ENCODE results near the gene SLC27A5. TPM values are rescaled to one million over a fixed set of nuclear protein-coding genes. Genes with fewer than 3 reads are reported as not detected.
A peak's percentile ranks its signal among the peaks of the same experiment; 100 is the strongest.

Gene SLC27A5
- total and polyA plus RNA-seq, 9 of the 15 experiments (the other 6 are each of a cell fraction or from before 2014, with no cell fraction given) = 42.2 to 318 (median 64.7) TPM

DNA sequence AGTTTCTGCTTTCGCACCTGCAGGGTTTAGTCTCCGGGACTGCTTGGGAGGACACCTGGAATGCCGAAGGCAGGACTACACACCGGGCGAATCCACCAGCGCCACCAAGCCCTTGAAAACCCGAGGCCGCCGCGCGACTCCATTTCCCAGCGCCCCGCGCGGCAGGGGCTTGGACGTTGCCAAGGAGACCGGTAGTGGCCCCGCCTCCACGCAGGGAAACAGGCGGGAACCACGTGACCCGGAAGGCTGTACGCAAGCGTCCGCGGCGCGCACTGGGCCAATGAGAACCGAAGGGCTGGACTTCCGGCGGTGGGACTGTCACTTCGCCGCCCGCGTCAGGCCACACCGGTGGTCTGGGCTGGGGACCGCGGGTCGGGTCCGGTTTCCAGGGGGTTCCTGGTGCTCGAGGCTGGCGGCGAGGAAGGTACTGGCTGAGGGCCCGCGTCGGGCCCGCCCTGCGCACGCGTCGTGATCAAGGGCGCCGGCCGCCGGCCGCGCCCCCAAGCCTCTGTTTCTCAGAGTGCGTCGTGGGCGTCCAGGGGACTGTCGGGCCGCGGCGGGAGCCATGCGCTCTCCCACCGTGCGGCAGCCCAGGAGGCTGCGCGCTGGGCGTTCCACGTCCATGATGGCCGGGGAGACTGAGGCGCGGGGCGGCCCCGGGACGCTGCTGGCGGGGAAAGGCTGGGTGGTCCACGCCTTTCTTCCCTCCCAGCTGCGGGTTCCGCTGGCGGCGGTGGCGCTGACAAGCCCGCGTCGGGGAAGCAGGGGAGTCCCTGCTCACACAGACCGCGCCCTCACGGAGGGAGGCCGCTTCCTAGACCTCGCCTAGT lies 44.8 kb downstream of the SLC27A5 start, which contains the start of gene ZNF324 (continued):
- TF ChIP-seq, protein P1, sequence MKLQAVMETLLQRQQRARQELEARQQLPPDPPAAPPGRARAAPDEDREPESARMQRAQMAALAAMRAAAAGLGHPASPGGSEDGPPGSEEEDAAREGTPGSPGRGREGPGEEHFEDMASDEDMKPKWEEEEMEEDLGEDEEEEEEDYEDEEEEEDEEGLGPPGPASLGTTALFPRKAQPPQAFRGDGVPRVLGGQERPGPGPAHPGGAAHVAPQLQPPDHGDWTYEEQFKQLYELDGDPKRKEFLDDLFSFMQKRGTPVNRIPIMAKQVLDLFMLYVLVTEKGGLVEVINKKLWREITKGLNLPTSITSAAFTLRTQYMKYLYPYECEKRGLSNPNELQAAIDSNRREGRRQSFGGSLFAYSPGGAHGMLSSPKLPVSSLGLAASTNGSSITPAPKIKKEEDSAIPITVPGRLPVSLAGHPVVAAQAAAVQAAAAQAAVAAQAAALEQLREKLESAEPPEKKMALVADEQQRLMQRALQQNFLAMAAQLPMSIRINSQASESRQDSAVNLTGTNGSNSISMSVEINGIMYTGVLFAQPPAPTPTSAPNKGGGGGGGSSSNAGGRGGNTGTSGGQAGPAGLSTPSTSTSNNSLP (IDR thresholded peaks at IDR 0.05; ENCODE audit: borderline replicate concordance, low read depth, low read length) = no peak
- TF ChIP-seq STAG1 (CRISPR knock-in tag; IDR thresholded peaks at IDR 0.05; ENCODE audit: borderline replicate concordance) = no peak
- peak; percentile 46 for TF ChIP-seq FOS (IDR thresholded peaks at IDR 0.05; ENCODE audit: extremely low read depth, insufficient read length)
- TF ChIP-seq PRMT5 (CRISPR knock-in tag; IDR thresholded peaks at IDR 0.05) = no peak
- TF ChIP-seq RAD51 (IDR thresholded peaks at IDR 0.05; ENCODE audit: borderline replicate concordance, low read depth) = peak; percentile 99
- TF ChIP-seq SUPT5H (IDR thresholded peaks at IDR 0.05) = peak; percentile 79
- no peak for TF ChIP-seq CEBPB (tag; IDR thresholded peaks at IDR 0.05)
- TF ChIP-seq EGR1 (conservative IDR thresholded peaks at IDR 0.05) = peak; percentile 56
- TF ChIP-seq TCF7 (IDR thresholded peaks at IDR 0.05; ENCODE audit: borderline replicate concordance) = no peak
- TF ChIP-seq ZNF239 (CRISPR knock-in tag; IDR thresholded peaks at IDR 0.05) = no peak
- TF ChIP-seq, protein P2, sequence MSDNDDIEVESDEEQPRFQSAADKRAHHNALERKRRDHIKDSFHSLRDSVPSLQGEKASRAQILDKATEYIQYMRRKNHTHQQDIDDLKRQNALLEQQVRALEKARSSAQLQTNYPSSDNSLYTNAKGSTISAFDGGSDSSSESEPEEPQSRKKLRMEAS (CRISPR knock-in tag; IDR thresholded peaks at IDR 0.05) = peak; percentile 85
- TF ChIP-seq CREB1 (IDR thresholded peaks at IDR 0.05) = peak; percentile 77
- TF ChIP-seq CREB1 (CRISPR knock-in tag; IDR thresholded peaks at IDR 0.05) = peak; percentile 85
- no peak for TF ChIP-seq ZNF586 (CRISPR knock-in tag; conservative IDR thresholded peaks at IDR 0.05)
- TF ChIP-seq, protein P3, sequence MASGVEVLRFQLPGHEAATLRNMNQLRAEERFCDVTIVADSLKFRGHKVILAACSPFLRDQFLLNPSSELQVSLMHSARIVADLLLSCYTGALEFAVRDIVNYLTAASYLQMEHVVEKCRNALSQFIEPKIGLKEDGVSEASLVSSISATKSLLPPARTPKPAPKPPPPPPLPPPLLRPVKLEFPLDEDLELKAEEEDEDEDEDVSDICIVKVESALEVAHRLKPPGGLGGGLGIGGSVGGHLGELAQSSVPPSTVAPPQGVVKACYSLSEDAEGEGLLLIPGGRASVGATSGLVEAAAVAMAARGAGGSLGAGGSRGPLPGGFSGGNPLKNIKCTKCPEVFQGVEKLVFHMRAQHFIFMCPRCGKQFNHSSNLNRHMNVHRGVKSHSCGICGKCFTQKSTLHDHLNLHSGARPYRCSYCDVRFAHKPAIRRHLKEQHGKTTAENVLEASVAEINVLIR (CRISPR knock-in tag; IDR thresholded peaks at IDR 0.05) = peak; percentile 32; the same call in 1 of the 2 replicates
- TF ChIP-seq, protein P4, sequence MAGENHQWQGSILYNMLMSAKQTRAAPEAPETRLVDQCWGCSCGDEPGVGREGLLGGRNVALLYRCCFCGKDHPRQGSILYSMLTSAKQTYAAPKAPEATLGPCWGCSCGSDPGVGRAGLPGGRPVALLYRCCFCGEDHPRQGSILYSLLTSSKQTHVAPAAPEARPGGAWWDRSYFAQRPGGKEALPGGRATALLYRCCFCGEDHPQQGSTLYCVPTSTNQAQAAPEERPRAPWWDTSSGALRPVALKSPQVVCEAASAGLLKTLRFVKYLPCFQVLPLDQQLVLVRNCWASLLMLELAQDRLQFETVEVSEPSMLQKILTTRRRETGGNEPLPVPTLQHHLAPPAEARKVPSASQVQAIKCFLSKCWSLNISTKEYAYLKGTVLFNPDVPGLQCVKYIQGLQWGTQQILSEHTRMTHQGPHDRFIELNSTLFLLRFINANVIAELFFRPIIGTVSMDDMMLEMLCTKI (IDR thresholded peaks at IDR 0.05; ENCODE audit: partially characterized antibody) = no peak
- peak; percentile 77; the same call in 1 of the 2 replicates for TF ChIP-seq PHF8 (IDR thresholded peaks at IDR 0.05; ENCODE audit: borderline replicate concordance, low read length)
- no peak for TF ChIP-seq CC2D1A (IDR thresholded peaks at IDR 0.05)
- TF ChIP-seq, protein P5, sequence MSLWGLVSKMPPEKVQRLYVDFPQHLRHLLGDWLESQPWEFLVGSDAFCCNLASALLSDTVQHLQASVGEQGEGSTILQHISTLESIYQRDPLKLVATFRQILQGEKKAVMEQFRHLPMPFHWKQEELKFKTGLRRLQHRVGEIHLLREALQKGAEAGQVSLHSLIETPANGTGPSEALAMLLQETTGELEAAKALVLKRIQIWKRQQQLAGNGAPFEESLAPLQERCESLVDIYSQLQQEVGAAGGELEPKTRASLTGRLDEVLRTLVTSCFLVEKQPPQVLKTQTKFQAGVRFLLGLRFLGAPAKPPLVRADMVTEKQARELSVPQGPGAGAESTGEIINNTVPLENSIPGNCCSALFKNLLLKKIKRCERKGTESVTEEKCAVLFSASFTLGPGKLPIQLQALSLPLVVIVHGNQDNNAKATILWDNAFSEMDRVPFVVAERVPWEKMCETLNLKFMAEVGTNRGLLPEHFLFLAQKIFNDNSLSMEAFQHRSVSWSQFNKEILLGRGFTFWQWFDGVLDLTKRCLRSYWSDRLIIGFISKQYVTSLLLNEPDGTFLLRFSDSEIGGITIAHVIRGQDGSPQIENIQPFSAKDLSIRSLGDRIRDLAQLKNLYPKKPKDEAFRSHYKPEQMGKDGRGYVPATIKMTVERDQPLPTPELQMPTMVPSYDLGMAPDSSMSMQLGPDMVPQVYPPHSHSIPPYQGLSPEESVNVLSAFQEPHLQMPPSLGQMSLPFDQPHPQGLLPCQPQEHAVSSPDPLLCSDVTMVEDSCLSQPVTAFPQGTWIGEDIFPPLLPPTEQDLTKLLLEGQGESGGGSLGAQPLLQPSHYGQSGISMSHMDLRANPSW (CRISPR knock-in tag; IDR thresholded peaks at IDR 0.05) = no peak
- TF ChIP-seq ATF7 (IDR thresholded peaks at IDR 0.05) = peak; percentile 67; the same call in 1 of the 2 replicates
- peak; percentile 95 for TF ChIP-seq U2AF1 (optimal IDR thresholded peaks at IDR 0.05; ENCODE audit: low read depth, low read length)
- no peak for TF ChIP-seq GTF2E2 (tag; IDR thresholded peaks at IDR 0.05)
- no peak for TF ChIP-seq OTX1 (CRISPR knock-in tag; IDR thresholded peaks at IDR 0.05)

All from K562 (cell line).